IMR-90 (cell line): ENCODE data around the gene MERTK. TPM values are rescaled to one million over a fixed set of nuclear protein-coding genes. Genes with fewer than 3 reads are reported as not detected.

Experiments
- ATAC-seq: fragments of 200-7000 bp; cut with Tn5 transposase; 2 replicates; pipeline ENCODE4 v1.9.1; 2020; ENCODE audit warnings: low read depth, mild to moderate bottlenecking, moderate library complexity
- BruUV-seq: library from RNA; stranded (reverse); fragments of 400-500 nt; replicated peaks from 2 replicates; lab custom pipeline; 2021; lab: Mats Ljungman, UMichigan
- CTCF ChIA-PET: fragments of 300-600 bp; formaldehyde crosslinking; extraction: SDS; loops from one replicate; lab custom pipeline; 2021; ENCODE audit warnings: antibody characterized with exemption; lab: Yijun Ruan, JAX
- POLR2A ChIA-PET: fragments of 300-600 bp; sonication (Branson Sonifier 250); formaldehyde crosslinking; loops from one replicate; lab custom pipeline; 2022; ENCODE audit warnings: antibody characterized with exemption; ENCODE audit not compliant: unreplicated experiment; lab: Charles Lee
- DNase-seq: peaks from one replicate; pipeline ENCODE4 v3.0.0; 2013
- H2AFZ ChIP-seq: replicated peaks from 2 replicates; pipeline ENCODE3; 2013; ENCODE audit warnings: low read length, mild to moderate bottlenecking; ENCODE audit not compliant: poor library complexity
- H2AK5ac ChIP-seq: 2 replicates; pipeline ENCODE4 v1.6.1; 2013; ENCODE audit warnings: low read depth, low read length, inconsistent platforms
- H2AK9ac ChIP-seq: replicated peaks from 2 replicates; pipeline ENCODE3; 2013; ENCODE audit warnings: mild to moderate bottlenecking, low read depth, low read length, moderate library complexity; ENCODE audit not compliant: poor library complexity
- H2BK120ac ChIP-seq: 2 replicates; pipeline ENCODE4 v1.6.1; 2013; ENCODE audit warnings: low read depth, low read length, inconsistent platforms
- H2BK15ac ChIP-seq: 3 replicates; pipeline ENCODE4 v1.6.1; 2013; ENCODE audit warnings: low read depth, low read length, inconsistent platforms
- H2BK20ac ChIP-seq: 2 replicates; pipeline ENCODE4 v1.6.1; 2013; ENCODE audit warnings: low read depth, mild to moderate bottlenecking, inconsistent platforms, low read length, moderate library complexity
- H2BK5ac ChIP-seq: 2 replicates; pipeline ENCODE4 v1.6.1; 2013; ENCODE audit warnings: mild to moderate bottlenecking, low read depth, low read length, inconsistent platforms; ENCODE audit not compliant: poor library complexity, severe bottlenecking
- H3K14ac ChIP-seq: replicated peaks from 2 replicates; pipeline ENCODE4 v1.6.1; 2013; ENCODE audit warnings: low read depth, low read length, inconsistent platforms
- H3K18ac ChIP-seq: 2 replicates; pipeline ENCODE4 v1.6.1; 2013; ENCODE audit warnings: low read depth, low read length, control low read depth
- H3K23ac ChIP-seq: 2 replicates; pipeline ENCODE4 v1.6.1; 2013; ENCODE audit warnings: low read depth, low read length, inconsistent platforms
- H3K27ac ChIP-seq: 2 replicates; pipeline ENCODE4 v1.5.1; 2013; ENCODE audit warnings: mild to moderate bottlenecking, control low read depth, low read length; ENCODE audit not compliant: insufficient read depth
- H3K27me3 ChIP-seq: 2 replicates; pipeline ENCODE4 v1.6.1; 2013; ENCODE audit warnings: low read length; ENCODE audit not compliant: control insufficient read depth, insufficient read depth
- H3K36me3 ChIP-seq: 2 replicates; pipeline ENCODE4 v1.6.1; 2013; ENCODE audit warnings: low read length, mixed read lengths; ENCODE audit not compliant: control insufficient read depth, insufficient read depth
- H3K4ac ChIP-seq: 2 replicates; pipeline ENCODE4 v1.6.1; 2013; ENCODE audit warnings: low read depth, low read length, inconsistent platforms
- H3K4me1 ChIP-seq: 2 replicates; pipeline ENCODE4 v1.6.1; 2013; ENCODE audit warnings: low read length, mixed read lengths; ENCODE audit not compliant: control insufficient read depth, insufficient read depth
- H3K4me2 ChIP-seq: 2 replicates; pipeline ENCODE4 v1.6.1; 2013; ENCODE audit warnings: low read depth, mild to moderate bottlenecking, control low read depth, low read length, moderate library complexity
- H3K4me3 ChIP-seq: 2 replicates; pipeline ENCODE4 v1.5.1; 2013; ENCODE audit warnings: low read depth, mild to moderate bottlenecking, control low read depth, low read length, moderate library complexity; ENCODE audit not compliant: insufficient read depth
- H3K56ac ChIP-seq: 2 replicates; pipeline ENCODE4 v1.6.1; 2013; ENCODE audit warnings: low read length, inconsistent platforms; ENCODE audit not compliant: insufficient read depth; ENCODE audit errors: extremely low read depth
- H3K79me1 ChIP-seq, 2 experiments: 2 replicates each; pipeline ENCODE4 v1.6.1; 2013; ENCODE audit warnings: low read length in 2 of 2, inconsistent platforms in 1 of 2, low read depth in 1 of 2
- H3K9ac ChIP-seq: 2 replicates; pipeline ENCODE4 v1.6.1; 2013; ENCODE audit warnings: low read depth, low read length, control low read depth
- H3K9me1 ChIP-seq: 2 replicates; pipeline ENCODE4 v1.6.1; 2013; ENCODE audit warnings: low read length, inconsistent platforms; ENCODE audit not compliant: insufficient read depth
- H3K9me3 ChIP-seq: 2 replicates; pipeline ENCODE4 v1.6.1; 2013; ENCODE audit warnings: low read length; ENCODE audit not compliant: control insufficient read depth, insufficient read depth
- H4K20me1 ChIP-seq: 2 replicates; pipeline ENCODE4 v1.6.1; 2013; ENCODE audit warnings: low read length, inconsistent platforms; ENCODE audit not compliant: insufficient read depth
- H4K5ac ChIP-seq: 2 replicates; pipeline ENCODE4 v1.6.1; 2013; ENCODE audit warnings: mild to moderate bottlenecking, low read depth, low read length, control low read depth
- H4K8ac ChIP-seq, 2 experiments: 2 replicates each; pipeline ENCODE4 v1.6.1; 2013; ENCODE audit warnings: low read depth in 2 of 2, low read length in 2 of 2, control low read depth in 1 of 2, inconsistent platforms in 1 of 2
- H4K91ac ChIP-seq: 2 replicates; pipeline ENCODE4 v1.6.1; 2013; ENCODE audit warnings: low read depth, low read length, inconsistent platforms; ENCODE audit not compliant: insufficient read depth
- BHLHE40 ChIP-seq: fragments of 150-350 bp; IDR thresholded peaks from 2 replicates; pipeline ENCODE4 v1.6.1; 2016; ENCODE audit warnings: mild to moderate bottlenecking, low read depth, low read length
- CEBPB ChIP-seq: IDR thresholded peaks from 2 replicates; pipeline ENCODE4 v1.6.1; 2012; ENCODE audit warnings: low read depth, low read length, improper control_type of control experiment
- CHD1 ChIP-seq: IDR thresholded peaks from 2 replicates; pipeline ENCODE4 v1.6.1; 2012; ENCODE audit warnings: low read depth, low read length, improper control_type of control experiment
- ELK1 ChIP-seq: fragments of 150-350 bp; IDR thresholded peaks from 2 replicates; pipeline ENCODE4 v1.6.1; 2016; ENCODE audit warnings: low read depth, mild to moderate bottlenecking, low read length, moderate library complexity, borderline replicate concordance
- FOS ChIP-seq: fragments of 150-350 bp; IDR thresholded peaks from 2 replicates; pipeline ENCODE4 v1.6.1; 2016; ENCODE audit warnings: low read depth, low read length
- MAFK ChIP-seq: IDR thresholded peaks from 2 replicates; pipeline ENCODE4 v1.6.1; 2012; ENCODE audit warnings: low read depth, low read length, improper control_type of control experiment
- MAZ ChIP-seq: IDR thresholded peaks from 2 replicates; pipeline ENCODE4 v1.6.1; 2012; ENCODE audit warnings: low read depth, mild to moderate bottlenecking, low read length, improper control_type of control experiment, moderate library complexity, borderline replicate concordance
- MXI1 ChIP-seq: IDR thresholded peaks from 2 replicates; pipeline ENCODE4 v1.6.1; 2012; ENCODE audit warnings: low read depth, mild to moderate bottlenecking, low read length, moderate library complexity, borderline replicate concordance
- NFE2L2 ChIP-seq: fragments of 150-350 bp; IDR thresholded peaks from 2 replicates; pipeline ENCODE4 v1.6.1; 2016; ENCODE audit warnings: low read depth, mild to moderate bottlenecking, low read length
- POLR2A ChIP-seq: IDR thresholded peaks from 2 replicates; pipeline ENCODE4 v1.6.1; 2012; ENCODE audit warnings: mild to moderate bottlenecking, low read depth, low read length
- RAD21 ChIP-seq: IDR thresholded peaks from 2 replicates; pipeline ENCODE4 v1.6.1; 2012; ENCODE audit warnings: low read length, improper control_type of control experiment
- RCOR1 ChIP-seq: IDR thresholded peaks from 2 replicates; pipeline ENCODE4 v1.6.1; 2012; ENCODE audit warnings: mild to moderate bottlenecking, low read length, improper control_type of control experiment; ENCODE audit not compliant: insufficient replicate concordance
- RFX5 ChIP-seq: IDR thresholded peaks from 2 replicates; pipeline ENCODE4 v1.8.0; 2012; ENCODE audit warnings: low read depth, mild to moderate bottlenecking, low read length, moderate library complexity
- SMC3 ChIP-seq: fragments of 150-350 bp; IDR thresholded peaks from 2 replicates; pipeline ENCODE4 v1.6.1; 2016; ENCODE audit warnings: low read depth, mild to moderate bottlenecking, antibody characterized with exemption, low read length, moderate library complexity
- USF2 ChIP-seq: fragments of 150-350 bp; IDR thresholded peaks from 2 replicates; pipeline ENCODE4 v1.6.1; 2017; ENCODE audit warnings: mild to moderate bottlenecking, antibody characterized with exemption, low read length, low read depth
- WGBS, 2 experiments: methylation state at CpG; one replicate each; pipeline versions ENCODE4 v1.1.5 to v1.1.7; 2013; ENCODE audit warnings: missing lambda C conversion rate in 2 of 2; ENCODE audit not compliant: insufficient read length in 1 of 2; ENCODE audit errors: extremely low coverage in 2 of 2; 5-methylcytosine and 5-hydroxymethylcytosine counted together
- dilution Hi-C: fragments of 300-500 bp; cut with HindIII; formaldehyde crosslinking; loops from one replicate; pipeline ENCODE4 v1.14.3; 2018; ENCODE audit warnings: low sequenced_read_pairs; ENCODE audit not compliant: unreplicated experiment
- in situ Hi-C: fragments of 300-500 bp; cut with MboI; formaldehyde crosslinking; loops from 3 replicates; pipeline ENCODE4 v1.14.3; 2019; ENCODE audit warnings: low sequenced_read_pairs, inconsistent platforms, mixed read lengths
- intact Hi-C: fragments of 100-400 bp; cut with micrococcal nuclease; formaldehyde crosslinking; loops from 2 replicates; pipeline ENCODE4 v1.10.0; 2022
- polyA plus RNA-seq, 3 experiments: library from polyadenylated mRNA; depleted of rRNA; stranded (reverse); fragments of >200 nt; gene quantifications; 2 replicates each; pipeline ENCODE4 v1.2.3, GENCODE V29; 2012; ENCODE audit warnings: low replicate concordance in 1 of 3
- total RNA-seq: library from RNA; depleted of rRNA; stranded (reverse); fragments of >200 nt; gene quantifications from 2 replicates; pipeline ENCODE4 v1.2.3, GENCODE V29; 2012
- TF ChIP-seq, protein P1 (sequence below): conservative IDR thresholded peaks from 2 replicates; pipeline ENCODE4 v1.5.1; 2012; ENCODE audit warnings: mild to moderate bottlenecking, low read depth, low read length, improper control_type of control experiment

MERTK gene
- total and polyA plus RNA-seq, 2 of the 4 experiments (the other 2 are of a cell fraction), result 0.36 to 0.62 TPM

DNA sequence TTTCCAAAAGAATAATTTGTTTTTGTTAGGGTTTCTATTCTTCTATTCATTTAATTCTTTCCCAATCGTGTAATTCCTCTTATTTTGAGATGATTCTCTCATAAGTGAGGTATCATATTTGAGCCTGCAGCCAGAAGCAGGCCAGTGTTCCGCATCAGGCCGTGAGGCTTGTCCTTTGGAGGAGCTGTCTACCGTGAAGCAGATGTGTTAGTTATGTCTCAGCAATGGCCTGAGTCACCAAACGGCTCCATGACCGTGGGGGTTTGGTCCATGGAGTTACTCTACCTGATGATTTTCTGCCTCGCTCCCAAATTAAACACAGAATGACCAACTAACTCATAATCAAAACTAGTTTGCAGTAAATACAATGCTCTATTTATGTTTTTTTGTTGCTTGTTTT lies 92.4 kb downstream of the MERTK start:
- Histone ChIP-seq H2BK15ac (no peak overlapping the region), H3K4me2 (no peak overlapping the region), H3K4ac (no peak overlapping the region), H3K14ac (no peak overlapping the region), H2BK5ac (no peak overlapping the region), H2BK20ac (no peak overlapping the region), H3K9me3 (no peaks in the 10 kb centered on the region), H2BK120ac (no peak overlapping the region), H3K18ac (no peak overlapping the region), H4K91ac (no peak overlapping the region), H3K4me1 (no peaks in the 10 kb centered on the region), H2AFZ (no peak overlapping the region), H4K8ac (no peak overlapping the region), H2AK5ac (no peak overlapping the region), H2AK9ac (no peak overlapping the region), H3K56ac (no peak overlapping the region), H4K20me1 (no peaks in the 10 kb centered on the region), H3K79me1 (no peaks in the 10 kb centered on the region), H3K23ac (no peak overlapping the region), H3K9ac (no peak overlapping the region), H3K9me1 (no peaks in the 10 kb centered on the region), H3K36me3 (no peaks in the 10 kb centered on the region), H4K5ac (no peak overlapping the region), H3K27ac (no peak overlapping the region), H3K27me3 (peaks cover 10% of the 10 kb centered on the region), H3K4me3 (no peak overlapping the region)
- DNase-seq (peak; percentile 25), ATAC-seq (no peak)
- POLR2A ChIA-PET, result no interaction called here
- intact Hi-C loops, result no loop called here
- CTCF ChIA-PET, result no interaction called here
- TF ChIP-seq RFX5 (no peak), FOS (no peak), BHLHE40 (no peak), MXI1 (no peak), NFE2L2 (no peak), RAD21 (no peak), CEBPB (no peak), RCOR1 (no peak), MAFK (no peak), CHD1 (no peak), MAZ (no peak), POLR2A (no peak), SMC3 (no peak), USF2 (no peak), ELK1 (no peak)
- TF ChIP-seq, protein P1, sequence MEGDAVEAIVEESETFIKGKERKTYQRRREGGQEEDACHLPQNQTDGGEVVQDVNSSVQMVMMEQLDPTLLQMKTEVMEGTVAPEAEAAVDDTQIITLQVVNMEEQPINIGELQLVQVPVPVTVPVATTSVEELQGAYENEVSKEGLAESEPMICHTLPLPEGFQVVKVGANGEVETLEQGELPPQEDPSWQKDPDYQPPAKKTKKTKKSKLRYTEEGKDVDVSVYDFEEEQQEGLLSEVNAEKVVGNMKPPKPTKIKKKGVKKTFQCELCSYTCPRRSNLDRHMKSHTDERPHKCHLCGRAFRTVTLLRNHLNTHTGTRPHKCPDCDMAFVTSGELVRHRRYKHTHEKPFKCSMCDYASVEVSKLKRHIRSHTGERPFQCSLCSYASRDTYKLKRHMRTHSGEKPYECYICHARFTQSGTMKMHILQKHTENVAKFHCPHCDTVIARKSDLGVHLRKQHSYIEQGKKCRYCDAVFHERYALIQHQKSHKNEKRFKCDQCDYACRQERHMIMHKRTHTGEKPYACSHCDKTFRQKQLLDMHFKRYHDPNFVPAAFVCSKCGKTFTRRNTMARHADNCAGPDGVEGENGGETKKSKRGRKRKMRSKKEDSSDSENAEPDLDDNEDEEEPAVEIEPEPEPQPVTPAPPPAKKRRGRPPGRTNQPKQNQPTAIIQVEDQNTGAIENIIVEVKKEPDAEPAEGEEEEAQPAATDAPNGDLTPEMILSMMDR, result no peak
- in situ Hi-C loops, result no loop called here
- dilution Hi-C loops, result no loop called here
- WGBS, 2 experiments, result no CpG with 5 or more reads among the region's 7 CpGs
- BruUV-seq, result no TSS peak
